Fibroblast of lung (primary cell): Measurements from ENCODE around the gene AQP12B. TPM values are rescaled to one million over a fixed set of nuclear protein-coding genes. Genes with fewer than 3 reads are reported as not detected.

Source experiments
- DNase-seq, 2 donors: peaks; one replicate each; pipeline versions ENCODE4 v3.0.0 to v3.0.0-alpha.2; 2010; ENCODE audit warnings: low read depth in 2 of 2
- H2AFZ ChIP-seq: 2 replicates; pipeline ENCODE4 v1.5.1; 2012; ENCODE audit warnings: low read length, control low read depth, inconsistent platforms
- H3K27ac ChIP-seq: 2 replicates; pipeline ENCODE4 v1.5.1; 2011; ENCODE audit warnings: low read length, control low read depth; ENCODE audit not compliant: insufficient read depth
- H3K27me3 ChIP-seq: 2 replicates; pipeline ENCODE4 v1.5.1; 2011; ENCODE audit warnings: mild to moderate bottlenecking, low read length; ENCODE audit not compliant: control insufficient read depth, insufficient read depth
- H3K36me3 ChIP-seq: 2 replicates; pipeline ENCODE4 v1.5.1; 2011; ENCODE audit warnings: low read length; ENCODE audit not compliant: control insufficient read depth, insufficient read depth
- H3K4me1 ChIP-seq: 2 replicates; pipeline ENCODE4 v1.5.1; 2011; ENCODE audit warnings: low read length; ENCODE audit not compliant: control insufficient read depth, insufficient read depth; ENCODE audit errors: extremely low read depth
- H3K4me2 ChIP-seq: 2 replicates; pipeline ENCODE4 v1.5.1; 2011; ENCODE audit warnings: low read length, control low read depth; ENCODE audit not compliant: insufficient read depth; ENCODE audit errors: extremely low read depth
- H3K4me3 ChIP-seq, 4 experiments: fragments of 200-600 bp in 1 of 4; sonication (generic) in 1 of 4; replicated peaks in 1 of 4; 2 replicates each; pipeline ENCODE4 v1.5.1; 2011 to 2016; ENCODE audit warnings: low read length in 4 of 4, low read depth in 3 of 4, mild to moderate bottlenecking in 3 of 4, control low read depth in 2 of 4, inconsistent platforms in 1 of 4, mixed read lengths in 1 of 4; ENCODE audit not compliant: insufficient read depth in 1 of 4; ENCODE audit errors: control extremely low read depth in 1 of 4
- H3K79me2 ChIP-seq: 2 replicates; pipeline ENCODE4 v1.5.1; 2012; ENCODE audit warnings: mild to moderate bottlenecking, low read length, inconsistent platforms; ENCODE audit not compliant: control insufficient read depth, insufficient read depth
- H3K9ac ChIP-seq: 2 replicates; pipeline ENCODE4 v1.5.1; 2011; ENCODE audit warnings: mild to moderate bottlenecking, low read length, control low read depth; ENCODE audit not compliant: insufficient read depth
- H3K9me3 ChIP-seq: 2 replicates; pipeline ENCODE4 v1.5.1; 2012; ENCODE audit warnings: low read depth, low read length; ENCODE audit not compliant: control insufficient read depth, insufficient read depth
- H4K20me1 ChIP-seq: 2 replicates; pipeline ENCODE4 v1.5.1; 2011; ENCODE audit warnings: low read length; ENCODE audit not compliant: control insufficient read depth, insufficient read depth; ENCODE audit errors: extremely low read depth
- CTCF ChIP-seq, 2 donors: IDR thresholded peaks in 1 of 2; conservative IDR thresholded peaks in 1 of 2; 1 replicate in 1 of 2; 2 replicates in 1 of 2; pipeline ENCODE4 v1.5.1; 2011 to 2012; ENCODE audit warnings: low read length in 2 of 2, control low read depth in 1 of 2, inconsistent platforms in 1 of 2, low read depth in 1 of 2, mild to moderate bottlenecking in 1 of 2
- EZH2 ChIP-seq: IDR thresholded peaks from 2 replicates; pipeline ENCODE4 v1.5.1; 2012; ENCODE audit warnings: low read length, control low read depth, mild to moderate bottlenecking; ENCODE audit errors: missing control alignments
- polyA plus RNA-seq, 2 donors: library from polyadenylated mRNA; depleted of rRNA in 1 of 2; stranded (reverse) in 1 of 2; unstranded in 1 of 2; fragments of >200 nt; gene quantifications; 2 replicates each; pipeline ENCODE4 v1.2.1, GENCODE V29; 2011 to 2012; ENCODE audit warnings: missing spikeins in 1 of 2
- total RNA-seq: library from RNA; depleted of rRNA; stranded (reverse); fragments of >200 nt; gene quantifications from 2 replicates; pipeline ENCODE4 v1.2.1, GENCODE V29; 2014

The AQP12B gene
- total and polyA plus RNA-seq, 2 donors (not counting 1 experiment from before 2014, with no cell fraction given) = not detected

DNA sequence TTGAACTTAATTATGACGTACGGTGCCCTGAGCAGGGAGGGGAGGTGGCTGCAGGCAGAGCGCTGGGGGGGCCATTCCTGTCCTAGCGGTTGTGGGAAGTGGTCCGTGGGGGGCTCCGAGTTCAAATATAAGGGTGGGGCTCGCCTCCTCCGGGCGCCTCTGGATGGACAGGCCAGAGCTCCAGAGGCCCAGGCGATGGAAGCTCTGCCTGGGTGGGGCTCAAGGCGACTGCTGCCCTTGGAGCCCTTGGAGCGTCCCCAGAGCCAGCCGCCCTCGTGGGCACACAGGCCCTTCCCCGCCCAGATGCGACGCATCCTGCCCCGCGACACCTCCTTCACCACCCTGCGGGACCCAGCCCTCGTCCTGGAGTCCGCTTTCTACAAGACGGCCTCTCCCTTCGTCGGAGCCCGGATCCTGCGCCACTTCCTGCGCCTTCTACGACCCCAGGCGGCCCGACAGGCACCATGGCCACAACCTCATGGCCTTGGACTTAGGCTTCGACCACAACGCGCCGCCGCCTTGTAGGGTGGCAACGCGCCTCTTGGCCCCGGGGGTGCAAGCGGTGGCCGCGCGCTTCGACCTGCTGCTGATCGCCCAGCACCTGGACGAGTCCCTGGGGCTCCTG, 10.5 kb downstream of the AQP12B start:
- Histone ChIP-seq H4K20me1 (no peaks in the 10 kb centered on the region), H2AFZ (no peak overlapping the region), H3K79me2 (no peaks in the 10 kb centered on the region), H3K4me2 (no peak overlapping the region), H3K36me3 (no peaks in the 10 kb centered on the region), H3K9me3 (no peaks in the 10 kb centered on the region), H3K27ac (no peak overlapping the region), H3K4me3 (no peak overlapping the region), H3K4me1 (no peaks in the 10 kb centered on the region), H3K27me3 (peaks cover 8% of the 10 kb centered on the region), H3K9ac (no peak overlapping the region)
- no peak for TF ChIP-seq EZH2
- no peak for TF ChIP-seq CTCF (conservative IDR thresholded peaks at IDR 0.05 in 1 of 2, IDR thresholded peaks at IDR 0.05 in 1 of 2; ENCODE audit: low read depth in 1 of 2, low read length in 2 of 2)
- DNase-seq = no peak

- Histone ChIP-seq H3K36me3 (no peaks in the 10 kb centered on the region), H3K4me1 (no peaks in the 10 kb centered on the region), H3K27ac (no peak overlapping the region), H3K4me3 (no peak overlapping the region), H3K79me2 (no peaks in the 10 kb centered on the region), H4K20me1 (no peaks in the 10 kb centered on the region), H3K9ac (no peak overlapping the region), H3K27me3 (peaks cover 8% of the 10 kb centered on the region), H3K9me3 (no peaks in the 10 kb centered on the region), H3K4me2 (no peak overlapping the region), H2AFZ (no peak overlapping the region)
- TF ChIP-seq CTCF (conservative IDR thresholded peaks at IDR 0.05 in 1 of 2, IDR thresholded peaks at IDR 0.05 in 1 of 2; ENCODE audit: low read depth in 1 of 2, low read length in 2 of 2) (no peak), EZH2 (no peak)
- no peak for DNase-seq
These were observed 11.7 kb downstream of the AQP12B start for GRCh38 chr2:240670950-240671349.

- Histone ChIP-seq H3K4me2 (no peak overlapping the region), H2AFZ (no peak overlapping the region), H3K36me3 (no peaks in the 10 kb centered on the region), H3K4me3 (no peak overlapping the region), H3K9me3 (no peaks in the 10 kb centered on the region), H3K27ac (no peak overlapping the region), H3K4me1 (no peaks in the 10 kb centered on the region), H4K20me1 (no peaks in the 10 kb centered on the region), H3K79me2 (no peaks in the 10 kb centered on the region), H3K9ac (no peak overlapping the region), H3K27me3 (peaks cover 8% of the 10 kb centered on the region)
- TF ChIP-seq CTCF (conservative IDR thresholded peaks at IDR 0.05 in 1 of 2, IDR thresholded peaks at IDR 0.05 in 1 of 2; ENCODE audit: low read depth in 1 of 2, low read length in 2 of 2) (no peak), EZH2 (no peak)
- DNase-seq = no peak
These were observed 12.3 kb downstream of the AQP12B start for GRCh38 chr2:240670402-240670801.
